Fibroblast of lung (primary cell): Measurements from ENCODE around the gene NHLRC2. TPM values are rescaled to one million over a fixed set of nuclear protein-coding genes. Genes with fewer than 3 reads are reported as not detected.

Experiments
- DNase-seq, 2 donors: peaks; one replicate each; pipeline versions ENCODE4 v3.0.0 to v3.0.0-alpha.2; 2010; ENCODE audit warnings: low read depth in 2 of 2
- H2AFZ ChIP-seq: 2 replicates; pipeline ENCODE4 v1.5.1; 2012; ENCODE audit warnings: low read length, control low read depth, inconsistent platforms
- H3K27ac ChIP-seq: 2 replicates; pipeline ENCODE4 v1.5.1; 2011; ENCODE audit warnings: low read length, control low read depth; ENCODE audit not compliant: insufficient read depth
- H3K27me3 ChIP-seq: 2 replicates; pipeline ENCODE4 v1.5.1; 2011; ENCODE audit warnings: mild to moderate bottlenecking, low read length; ENCODE audit not compliant: control insufficient read depth, insufficient read depth
- H3K36me3 ChIP-seq: 2 replicates; pipeline ENCODE4 v1.5.1; 2011; ENCODE audit warnings: low read length; ENCODE audit not compliant: control insufficient read depth, insufficient read depth
- H3K4me1 ChIP-seq: 2 replicates; pipeline ENCODE4 v1.5.1; 2011; ENCODE audit warnings: low read length; ENCODE audit not compliant: control insufficient read depth, insufficient read depth; ENCODE audit errors: extremely low read depth
- H3K4me2 ChIP-seq: 2 replicates; pipeline ENCODE4 v1.5.1; 2011; ENCODE audit warnings: low read length, control low read depth; ENCODE audit not compliant: insufficient read depth; ENCODE audit errors: extremely low read depth
- H3K4me3 ChIP-seq, 4 experiments: fragments of 200-600 bp in 1 of 4; sonication (generic) in 1 of 4; replicated peaks in 1 of 4; 2 replicates each; pipeline ENCODE4 v1.5.1; 2011 to 2016; ENCODE audit warnings: low read length in 4 of 4, low read depth in 3 of 4, mild to moderate bottlenecking in 3 of 4, control low read depth in 2 of 4, inconsistent platforms in 1 of 4, mixed read lengths in 1 of 4; ENCODE audit not compliant: insufficient read depth in 1 of 4; ENCODE audit errors: control extremely low read depth in 1 of 4
- H3K79me2 ChIP-seq: 2 replicates; pipeline ENCODE4 v1.5.1; 2012; ENCODE audit warnings: mild to moderate bottlenecking, low read length, inconsistent platforms; ENCODE audit not compliant: control insufficient read depth, insufficient read depth
- H3K9ac ChIP-seq: 2 replicates; pipeline ENCODE4 v1.5.1; 2011; ENCODE audit warnings: mild to moderate bottlenecking, low read length, control low read depth; ENCODE audit not compliant: insufficient read depth
- H3K9me3 ChIP-seq: 2 replicates; pipeline ENCODE4 v1.5.1; 2012; ENCODE audit warnings: low read depth, low read length; ENCODE audit not compliant: control insufficient read depth, insufficient read depth
- H4K20me1 ChIP-seq: 2 replicates; pipeline ENCODE4 v1.5.1; 2011; ENCODE audit warnings: low read length; ENCODE audit not compliant: control insufficient read depth, insufficient read depth; ENCODE audit errors: extremely low read depth
- EZH2 ChIP-seq: IDR thresholded peaks from 2 replicates; pipeline ENCODE4 v1.5.1; 2012; ENCODE audit warnings: low read length, control low read depth, mild to moderate bottlenecking; ENCODE audit errors: missing control alignments
- polyA plus RNA-seq, 2 donors: library from polyadenylated mRNA; depleted of rRNA in 1 of 2; stranded (reverse) in 1 of 2; unstranded in 1 of 2; fragments of >200 nt; gene quantifications; 2 replicates each; pipeline ENCODE4 v1.2.1, GENCODE V29; 2011 to 2012; ENCODE audit warnings: missing spikeins in 1 of 2
- total RNA-seq: library from RNA; depleted of rRNA; stranded (reverse); fragments of >200 nt; gene quantifications from 2 replicates; pipeline ENCODE4 v1.2.1, GENCODE V29; 2014
- TF ChIP-seq, protein P1 (sequence below), 2 donors: IDR thresholded peaks in 1 of 2; conservative IDR thresholded peaks in 1 of 2; 1 replicate in 1 of 2; 2 replicates in 1 of 2; pipeline ENCODE4 v1.5.1; 2011 to 2012; ENCODE audit warnings: low read length in 2 of 2, control low read depth in 1 of 2, inconsistent platforms in 1 of 2, low read depth in 1 of 2, mild to moderate bottlenecking in 1 of 2

Gene NHLRC2
- total and polyA plus RNA-seq, 2 donors (not counting 1 experiment from before 2014, with no cell fraction given): 10.1 to 11.9 TPM

DNA sequence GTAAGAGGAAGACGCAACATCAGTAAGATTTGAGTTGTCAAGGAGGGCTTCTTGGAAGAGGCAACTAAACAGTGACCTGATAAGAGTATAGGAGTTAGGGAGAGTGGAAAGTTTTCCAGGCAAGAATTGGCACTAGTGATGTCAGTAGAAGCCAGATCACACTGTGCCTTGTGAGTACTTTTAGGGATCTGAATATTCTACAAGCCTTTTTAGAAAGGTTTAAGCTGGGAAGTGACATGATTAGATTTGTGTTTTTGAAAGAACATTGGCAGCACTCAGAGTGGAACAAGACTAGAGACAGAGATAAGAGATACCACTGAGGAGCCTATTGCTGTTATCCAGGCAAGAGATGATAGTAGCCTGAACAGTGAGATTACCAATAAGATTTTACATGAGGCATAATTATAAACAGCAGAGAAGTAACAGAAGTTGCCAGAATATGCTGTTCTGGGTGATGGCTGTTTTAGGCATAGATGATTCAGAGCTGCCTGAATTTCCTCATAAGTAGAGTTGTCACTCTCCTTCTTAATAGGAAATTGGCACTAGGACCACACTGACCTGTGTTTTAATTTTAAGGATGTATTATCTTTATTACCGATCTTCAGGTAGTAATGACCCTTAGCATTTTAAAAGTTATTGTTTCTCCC, 45.6 kb downstream of the NHLRC2 start:
- no peaks in the 10 kb centered on the region for H4K20me1 ChIP-seq
- H3K79me2 ChIP-seq: no peaks in the 10 kb centered on the region
- no peak overlapping the region for H3K4me2 ChIP-seq
- H3K27ac ChIP-seq: no peak overlapping the region
- TF ChIP-seq, protein P1, sequence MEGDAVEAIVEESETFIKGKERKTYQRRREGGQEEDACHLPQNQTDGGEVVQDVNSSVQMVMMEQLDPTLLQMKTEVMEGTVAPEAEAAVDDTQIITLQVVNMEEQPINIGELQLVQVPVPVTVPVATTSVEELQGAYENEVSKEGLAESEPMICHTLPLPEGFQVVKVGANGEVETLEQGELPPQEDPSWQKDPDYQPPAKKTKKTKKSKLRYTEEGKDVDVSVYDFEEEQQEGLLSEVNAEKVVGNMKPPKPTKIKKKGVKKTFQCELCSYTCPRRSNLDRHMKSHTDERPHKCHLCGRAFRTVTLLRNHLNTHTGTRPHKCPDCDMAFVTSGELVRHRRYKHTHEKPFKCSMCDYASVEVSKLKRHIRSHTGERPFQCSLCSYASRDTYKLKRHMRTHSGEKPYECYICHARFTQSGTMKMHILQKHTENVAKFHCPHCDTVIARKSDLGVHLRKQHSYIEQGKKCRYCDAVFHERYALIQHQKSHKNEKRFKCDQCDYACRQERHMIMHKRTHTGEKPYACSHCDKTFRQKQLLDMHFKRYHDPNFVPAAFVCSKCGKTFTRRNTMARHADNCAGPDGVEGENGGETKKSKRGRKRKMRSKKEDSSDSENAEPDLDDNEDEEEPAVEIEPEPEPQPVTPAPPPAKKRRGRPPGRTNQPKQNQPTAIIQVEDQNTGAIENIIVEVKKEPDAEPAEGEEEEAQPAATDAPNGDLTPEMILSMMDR (conservative IDR thresholded peaks at IDR 0.05 in 1 of 2, IDR thresholded peaks at IDR 0.05 in 1 of 2; ENCODE audit: low read depth in 1 of 2, low read length in 2 of 2): no peak
- no peak for TF ChIP-seq EZH2
- H3K4me3 ChIP-seq: no peak overlapping the region
- no peaks in the 10 kb centered on the region for H3K27me3 ChIP-seq
- H3K4me1 ChIP-seq: no peaks in the 10 kb centered on the region
- H2AFZ ChIP-seq: no peak overlapping the region
- DNase-seq: no peak
- H3K9me3 ChIP-seq: no peaks in the 10 kb centered on the region
- H3K36me3 ChIP-seq: no peaks in the 10 kb centered on the region
- no peak overlapping the region for H3K9ac ChIP-seq

DNA sequence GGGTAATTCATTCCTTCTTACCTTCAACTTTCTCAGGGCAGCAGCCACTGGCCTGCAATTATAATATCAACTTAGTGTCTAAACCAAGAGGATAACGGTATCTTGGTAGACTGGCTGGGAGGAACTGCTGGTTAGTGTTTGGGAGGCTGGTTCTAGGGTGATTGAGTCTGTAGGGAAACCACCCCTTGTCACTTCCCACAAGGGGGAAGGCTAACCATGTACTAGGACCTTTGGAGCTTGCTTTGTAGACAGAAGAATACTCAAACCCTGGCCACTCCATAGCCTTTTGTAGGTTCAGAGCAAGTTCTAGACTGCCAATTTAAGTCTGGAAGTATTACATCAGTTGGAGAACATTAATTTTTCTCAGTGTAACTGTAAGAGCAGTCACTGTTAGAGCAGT, 51.3 kb downstream of the NHLRC2 start:
- DNase-seq: no peak
- H3K9me3 ChIP-seq: no peaks in the 10 kb centered on the region
- H3K4me2 ChIP-seq: no peak overlapping the region
- peaks cover 3% of the 10 kb centered on the region for H3K36me3 ChIP-seq
- no peaks in the 10 kb centered on the region for H3K27me3 ChIP-seq
- TF ChIP-seq, protein P1 (conservative IDR thresholded peaks at IDR 0.05 in 1 of 2, IDR thresholded peaks at IDR 0.05 in 1 of 2; ENCODE audit: low read depth in 1 of 2, low read length in 2 of 2): no peak
- TF ChIP-seq EZH2: no peak
- no peak overlapping the region for H3K4me3 ChIP-seq
- H3K9ac ChIP-seq: no peak overlapping the region
- no peaks in the 10 kb centered on the region for H3K79me2 ChIP-seq
- no peak overlapping the region for H3K27ac ChIP-seq
- no peaks in the 10 kb centered on the region for H3K4me1 ChIP-seq
- H2AFZ ChIP-seq: no peak overlapping the region
- no peaks in the 10 kb centered on the region for H4K20me1 ChIP-seq

DNA sequence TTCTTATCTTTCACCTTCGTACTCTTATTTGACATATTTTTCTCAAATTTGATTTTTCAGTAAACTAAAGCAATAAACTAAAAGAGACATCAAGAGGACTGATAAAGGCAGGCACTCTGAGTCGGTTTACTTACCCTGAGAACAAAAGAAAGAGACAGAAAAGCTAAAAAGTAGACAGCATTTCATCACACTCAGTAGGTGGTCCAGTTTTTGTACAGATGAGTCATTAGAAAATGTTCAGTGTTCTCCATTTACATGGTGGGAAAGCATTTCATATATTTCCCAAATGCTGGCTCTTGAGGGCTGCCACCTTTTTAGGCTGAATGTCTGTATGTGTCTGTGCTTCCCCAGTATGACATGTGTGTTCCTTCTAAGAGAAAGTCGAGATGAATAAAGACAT, 52.7 kb downstream of the NHLRC2 start:
- no peak overlapping the region for H2AFZ ChIP-seq
- H3K4me3 ChIP-seq: no peak overlapping the region
- no peak overlapping the region for H3K4me2 ChIP-seq
- no peaks in the 10 kb centered on the region for H3K9me3 ChIP-seq
- peak overlapping the region; percentile 7 for H3K9ac ChIP-seq
- DNase-seq: peak; percentile 34 to 57
- H3K4me1 ChIP-seq: no peaks in the 10 kb centered on the region
- no peak overlapping the region for H3K27ac ChIP-seq
- H3K79me2 ChIP-seq: no peaks in the 10 kb centered on the region
- TF ChIP-seq, protein P1 (conservative IDR thresholded peaks at IDR 0.05 in 1 of 2, IDR thresholded peaks at IDR 0.05 in 1 of 2; ENCODE audit: low read depth in 1 of 2, low read length in 2 of 2): no peak
- TF ChIP-seq EZH2: no peak
- H3K27me3 ChIP-seq: no peaks in the 10 kb centered on the region
- peaks cover 3% of the 10 kb centered on the region for H3K36me3 ChIP-seq
- H4K20me1 ChIP-seq: no peaks in the 10 kb centered on the region
